ENCODE data around the gene MNS1. TPM values are rescaled to one million over a fixed set of nuclear protein-coding genes. Genes with fewer than 3 reads are reported as not detected.
"Not testable (repeated sequence)": the region's sequence is repeated elsewhere in the genome, so short reads cannot be mapped to it uniquely, and the experiment has no call there.

Gene MNS1
- total RNA-seq, 1 experiment from 2014 or later, result 1.9 TPM

GRCh38 chr15:56425276-56425675 is 39.7 kb downstream of the MNS1 start:
- no peaks in the 10 kb centered on the region for H3K9me3 ChIP-seq (ENCODE audit: control insufficient read depth in 1 of 2, insufficient read depth in 1 of 2, low read depth in 1 of 2, low read length in 2 of 2)
- H3K4me2 ChIP-seq (ENCODE audit: low read length), result no peak overlapping the region
- ChIA-PET RAD21 (ENCODE audit: low non-redundant PET in 1 of 2, low total read pairs in 2 of 2, uncharacterized antibody in 2 of 2, unreplicated experiment in 2 of 2) (no interaction called here), CTCF (no interaction called here), POLR2A (no interaction called here)
- H3K9me2 ChIP-seq (ENCODE audit: insufficient read depth), result no peaks in the 10 kb centered on the region
- no peak for DNase-seq (ENCODE audit: low read depth, low spot score)
- TF ChIP-seq RAD21 (IDR thresholded peaks at IDR 0.05; ENCODE audit: low read depth), result no peak
- no peaks in the 10 kb centered on the region for H4K20me1 ChIP-seq (ENCODE audit: insufficient read depth)
- H3K9ac ChIP-seq (ENCODE audit: low read length), result no peak overlapping the region
- H3K79me2 ChIP-seq (ENCODE audit: insufficient read depth, low read length), result no peaks in the 10 kb centered on the region
- intact Hi-C loops (cut with micrococcal nuclease), result loop anchor here (5.0 kb wide), 1 partner anchor 778 kb away; no protein-coding TSS in a partner anchor
- ATAC-seq, result no peak
- no peaks in the 10 kb centered on the region for H3K27me3 ChIP-seq (ENCODE audit: insufficient read depth, low read length)
- BruUV-seq (replicated peaks), result no TSS peak
- no peaks in the 10 kb centered on the region for H3K4me1 ChIP-seq (ENCODE audit: control insufficient read depth in 1 of 2, insufficient read depth in 2 of 2, low read length in 2 of 2)
- H2AFZ ChIP-seq (ENCODE audit: low read depth, low read length, poor library complexity, severe bottlenecking), result no peak overlapping the region
- no peaks in the 10 kb centered on the region for H3K36me3 ChIP-seq (ENCODE audit: control insufficient read depth in 1 of 2, insufficient read depth in 2 of 2, low read length in 2 of 2)
- no peak overlapping the region for H3K27ac ChIP-seq (ENCODE audit: low read depth, low read length)
- no peak overlapping the region for H3K4me3 ChIP-seq (replicated peaks in 1 of 2; ENCODE audit: low read depth in 1 of 2, low read length in 2 of 2)

GRCh38 chr15:56413114-56413733 is 51.7 kb downstream of the MNS1 start:
- H3K4me3 ChIP-seq (replicated peaks in 1 of 2; ENCODE audit: low read depth in 1 of 2, low read length in 2 of 2); H3K4me1 ChIP-seq (ENCODE audit: control insufficient read depth in 1 of 2, insufficient read depth in 2 of 2, low read length in 2 of 2); H3K79me2 ChIP-seq (ENCODE audit: insufficient read depth, low read length); intact Hi-C loops (cut with micrococcal nuclease); H2AFZ ChIP-seq (ENCODE audit: low read depth, low read length, poor library complexity, severe bottlenecking); DNase-seq (ENCODE audit: low read depth, low spot score); POLR2A ChIA-PET; H3K9ac ChIP-seq (ENCODE audit: low read length); H3K9me2 ChIP-seq (ENCODE audit: insufficient read depth); H3K9me3 ChIP-seq (ENCODE audit: control insufficient read depth in 1 of 2, insufficient read depth in 1 of 2, low read depth in 1 of 2, low read length in 2 of 2); CTCF ChIA-PET; BruUV-seq (replicated peaks); H3K27me3 ChIP-seq (ENCODE audit: insufficient read depth, low read length); H3K27ac ChIP-seq (ENCODE audit: low read depth, low read length); RAD21 ChIA-PET (ENCODE audit: low non-redundant PET in 1 of 2, low total read pairs in 2 of 2, uncharacterized antibody in 2 of 2, unreplicated experiment in 2 of 2); H3K4me2 ChIP-seq (ENCODE audit: low read length); H4K20me1 ChIP-seq (ENCODE audit: insufficient read depth); ATAC-seq; H3K36me3 ChIP-seq (ENCODE audit: control insufficient read depth in 1 of 2, insufficient read depth in 2 of 2, low read length in 2 of 2): not testable (repeated sequence)

- CTCF ChIA-PET, result interaction anchor here (1.0 kb wide), 1 partner anchor 116 kb away, joined by 3 read pairs; no protein-coding TSS in a partner anchor
- no peaks in the 10 kb centered on the region for H4K20me1 ChIP-seq (ENCODE audit: insufficient read depth)
- H3K79me2 ChIP-seq (ENCODE audit: insufficient read depth, low read length), result no peaks in the 10 kb centered on the region
- no TSS peak for BruUV-seq (replicated peaks)
- H3K4me1 ChIP-seq (ENCODE audit: control insufficient read depth in 1 of 2, insufficient read depth in 2 of 2, low read length in 2 of 2), result no peaks in the 10 kb centered on the region
- H3K4me3 ChIP-seq (replicated peaks in 1 of 2; ENCODE audit: low read depth in 1 of 2, low read length in 2 of 2), result no peak overlapping the region
- no peak overlapping the region for H3K9ac ChIP-seq (ENCODE audit: low read length)
- DNase-seq (ENCODE audit: low read depth, low spot score) (no peak), ATAC-seq (no peak)
- intact Hi-C loops (cut with micrococcal nuclease), result no loop called here
- RAD21 ChIA-PET (ENCODE audit: low non-redundant PET in 1 of 2, low total read pairs in 2 of 2, uncharacterized antibody in 2 of 2, unreplicated experiment in 2 of 2), result no interaction called here
- no peak overlapping the region for H2AFZ ChIP-seq (ENCODE audit: low read depth, low read length, poor library complexity, severe bottlenecking)
- no peaks in the 10 kb centered on the region for H3K9me2 ChIP-seq (ENCODE audit: insufficient read depth)
- H3K9me3 ChIP-seq (ENCODE audit: control insufficient read depth in 1 of 2, insufficient read depth in 1 of 2, low read depth in 1 of 2, low read length in 2 of 2), result no peaks in the 10 kb centered on the region
- no peak overlapping the region for H3K27ac ChIP-seq (ENCODE audit: low read depth, low read length)
- H3K4me2 ChIP-seq (ENCODE audit: low read length), result no peak overlapping the region
- POLR2A ChIA-PET, result no interaction called here
- no peaks in the 10 kb centered on the region for H3K27me3 ChIP-seq (ENCODE audit: insufficient read depth, low read length)
- H3K36me3 ChIP-seq (ENCODE audit: control insufficient read depth in 1 of 2, insufficient read depth in 2 of 2, low read length in 2 of 2), result no peaks in the 10 kb centered on the region
- TF ChIP-seq POLR2AphosphoS5 (IDR thresholded peaks at IDR 0.05; ENCODE audit: low read depth, low read length) (no peak), EGR1 (IDR thresholded peaks at IDR 0.05; ENCODE audit: low read depth) (no peak), ATF3 (IDR thresholded peaks at IDR 0.05) (no peak), CEBPB (IDR thresholded peaks at IDR 0.05; ENCODE audit: low read depth) (no peak), MAX (IDR thresholded peaks at IDR 0.05) (no peak), SP1 (IDR thresholded peaks at IDR 0.05; ENCODE audit: low read depth) (no peak), ZBTB33 (IDR thresholded peaks at IDR 0.05; ENCODE audit: extremely low read depth, insufficient replicate concordance, low read length) (no peak), ZNF274 (IDR thresholded peaks at IDR 0.05; ENCODE audit: low read depth, low read length) (no peak), CBX3 (IDR thresholded peaks at IDR 0.05; ENCODE audit: low read depth) (no peak), TCF7L2 (IDR thresholded peaks at IDR 0.05; ENCODE audit: borderline replicate concordance, extremely low read depth, insufficient read depth, insufficient read length) (no peak)
Measured at GRCh38 chr15:56411122-56411749, 53.7 kb downstream of the MNS1 start.

Data from HCT116 (cell line).